ENCODE measurements around the gene EPG5.
"Not testable (repeated sequence)": the region's sequence is repeated elsewhere in the genome, so short reads cannot be mapped to it uniquely, and the experiment has no call there.

EPG5 gene

DNA sequence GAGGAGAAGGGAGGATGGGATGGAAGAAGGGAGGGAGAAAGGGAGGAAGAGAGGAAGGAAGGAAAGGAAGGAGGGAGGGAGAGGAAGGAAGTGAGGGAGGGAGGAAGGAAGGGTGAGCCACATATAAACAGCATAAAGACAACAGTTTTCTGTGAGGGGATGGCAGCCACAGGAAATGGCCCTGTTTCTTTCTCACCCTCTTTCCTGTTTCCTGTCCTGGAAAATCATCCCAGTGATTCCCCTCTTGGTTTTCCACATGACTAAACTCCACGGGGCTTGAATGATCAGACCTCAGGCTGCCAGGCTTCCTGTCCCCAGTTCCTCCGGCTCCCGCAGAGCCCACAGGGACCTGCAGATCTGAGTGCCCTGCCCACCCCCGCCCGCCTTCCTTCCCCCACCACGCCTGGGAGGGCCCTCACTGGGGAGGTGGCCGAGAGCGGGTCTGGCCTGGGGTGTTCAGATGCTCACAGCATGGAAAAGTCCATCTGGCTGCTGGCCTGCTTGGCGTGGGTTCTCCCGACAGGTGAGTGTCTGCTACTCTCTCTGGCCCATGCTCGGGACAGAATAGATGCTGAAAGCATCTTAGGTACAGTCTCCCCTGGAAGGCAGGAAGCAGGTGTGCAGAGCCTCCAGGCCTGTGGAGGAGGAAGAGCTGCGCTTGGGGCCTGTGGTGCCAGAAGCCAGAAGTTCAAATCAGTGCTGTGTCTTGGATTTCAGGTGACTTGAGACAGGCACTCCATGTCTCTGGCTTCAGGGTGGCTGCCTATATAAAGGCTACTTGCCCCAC, 141.7 kb downstream of the EPG5 start, which contains the start of gene SIGLEC15:
Gene SIGLEC15, plus strand, starts transcription at position 418 of the 787 bp plus-strand sequence. Its CDS starts 54 bp downstream, at position 472.
- no peaks in the 10 kb centered on the region for H3K9me3 ChIP-seq (ENCODE audit: control insufficient read depth, low read length)
- no peak within 1 kb of the TSS for H3K27ac ChIP-seq (ENCODE audit: insufficient read depth, low read depth, low read length, poor library complexity, severe bottlenecking)
- WGBS, 2 experiments: 78 to 79% methylated on average over 12 of the region's 12 CpGs
- no peaks in the 10 kb centered on the region for H3K27me3 ChIP-seq (ENCODE audit: control insufficient read depth, insufficient read depth, low read length, poor library complexity, severe bottlenecking)
- peaks cover 9% of the 10 kb centered on the region for H3K4me1 ChIP-seq (ENCODE audit: control insufficient read depth, insufficient read depth, low read length)
- no peak within 1 kb of the TSS for H3K4me3 ChIP-seq (ENCODE audit: insufficient read depth, low read depth, low read length)
- no peaks in the 10 kb centered on the region for H3K36me3 ChIP-seq (ENCODE audit: control insufficient read depth, insufficient read depth, low read length)

DNA sequence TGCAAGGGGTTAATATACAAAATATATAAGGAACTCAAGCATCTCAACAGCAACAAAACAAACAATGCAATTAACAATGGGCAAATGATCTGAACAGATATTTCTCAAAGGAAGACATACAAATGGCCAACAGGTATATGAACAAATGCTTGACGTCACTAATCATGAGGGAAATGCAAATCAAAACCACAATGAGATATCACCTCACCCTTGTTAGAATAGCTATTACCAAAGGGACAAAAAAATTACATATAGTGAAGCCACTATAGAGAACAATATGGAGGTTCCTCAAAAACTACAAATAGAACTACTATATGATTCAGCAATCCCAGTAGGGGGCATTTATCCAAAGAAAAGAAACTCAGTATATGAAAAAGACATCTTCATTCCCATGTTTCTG, 145.4 kb downstream of the EPG5 start:
- no peaks in the 10 kb centered on the region for H3K4me1 ChIP-seq (ENCODE audit: control insufficient read depth, insufficient read depth, low read length)
- H3K27me3 ChIP-seq (ENCODE audit: control insufficient read depth, insufficient read depth, low read length, poor library complexity, severe bottlenecking): no peaks in the 10 kb centered on the region
- H3K9me3 ChIP-seq (ENCODE audit: control insufficient read depth, low read length): no peaks in the 10 kb centered on the region
- H3K36me3 ChIP-seq (ENCODE audit: control insufficient read depth, insufficient read depth, low read length): no peaks in the 10 kb centered on the region
- 82 to 95% methylated on average over 1 of the region's 1 CpG for whole genome bisulfite sequencing, 2 experiments
- no peak overlapping the region for H3K4me3 ChIP-seq (ENCODE audit: insufficient read depth, low read depth, low read length)
- no peak overlapping the region for H3K27ac ChIP-seq (ENCODE audit: insufficient read depth, low read depth, low read length, poor library complexity, severe bottlenecking)

DNA sequence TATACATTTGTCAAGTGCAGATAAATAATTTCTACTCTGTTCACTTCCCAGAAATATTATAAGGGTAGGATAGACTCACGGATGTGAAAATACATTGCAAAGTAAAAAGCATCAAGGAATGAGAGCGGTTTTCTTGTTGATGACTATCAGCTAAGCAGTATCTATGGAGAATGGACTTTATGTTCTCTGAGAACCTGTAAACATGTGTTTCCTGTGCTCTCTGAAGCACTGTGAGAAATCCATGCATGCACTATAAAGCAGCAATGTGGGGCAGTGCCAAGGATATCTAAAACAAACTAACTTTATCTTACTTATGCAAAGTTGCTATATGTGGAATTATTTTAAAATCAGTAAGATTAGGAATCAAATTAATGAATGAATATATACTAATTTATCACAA, 146.1 kb downstream of the EPG5 start:
- Histone ChIP-seq H3K27ac (ENCODE audit: insufficient read depth, low read depth, low read length, poor library complexity, severe bottlenecking) (no peak overlapping the region), H3K4me1 (ENCODE audit: control insufficient read depth, insufficient read depth, low read length) (no peaks in the 10 kb centered on the region), H3K9me3 (ENCODE audit: control insufficient read depth, low read length) (no peaks in the 10 kb centered on the region), H3K27me3 (ENCODE audit: control insufficient read depth, insufficient read depth, low read length, poor library complexity, severe bottlenecking) (no peaks in the 10 kb centered on the region), H3K4me3 (ENCODE audit: insufficient read depth, low read depth, low read length) (no peak overlapping the region), H3K36me3 (ENCODE audit: control insufficient read depth, insufficient read depth, low read length) (no peaks in the 10 kb centered on the region)
- WGBS, 2 experiments: 92 to 97% methylated on average over 2 of the region's 2 CpGs

DNA sequence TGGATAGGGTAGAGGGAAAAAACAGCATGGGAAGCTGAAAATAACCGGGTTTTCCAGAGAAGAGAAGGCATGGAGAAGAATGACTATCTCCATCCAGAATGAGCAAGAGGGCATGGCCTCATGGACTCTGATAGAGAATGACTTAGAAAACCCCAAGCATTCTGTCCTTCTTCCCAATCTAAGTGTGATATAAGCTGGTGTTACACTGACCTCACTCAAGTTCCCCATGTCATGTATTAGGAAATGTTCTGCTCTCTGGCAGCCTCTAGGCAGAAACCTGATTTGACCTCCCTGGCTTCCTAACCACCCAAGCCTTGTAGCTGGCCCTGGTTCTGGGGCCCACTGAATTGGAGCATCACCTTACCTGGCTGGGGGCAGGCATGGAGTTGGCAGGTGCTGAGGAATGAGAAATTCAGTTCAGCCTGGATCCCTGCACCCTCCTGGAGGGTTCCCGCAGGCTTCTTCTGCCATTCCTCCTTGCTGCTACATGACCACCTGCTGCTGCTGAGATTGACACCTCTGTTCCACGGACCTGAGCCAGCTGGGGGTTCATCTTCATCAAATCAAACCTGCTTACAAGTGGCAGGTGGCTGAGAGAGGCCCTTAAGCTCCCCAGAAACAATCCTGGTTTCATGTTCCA, 146.9 kb downstream of the EPG5 start:
- H3K4me3 ChIP-seq (ENCODE audit: insufficient read depth, low read depth, low read length): no peak overlapping the region
- no peaks in the 10 kb centered on the region for H3K9me3 ChIP-seq (ENCODE audit: control insufficient read depth, low read length)
- H3K27me3 ChIP-seq (ENCODE audit: control insufficient read depth, insufficient read depth, low read length, poor library complexity, severe bottlenecking): no peaks in the 10 kb centered on the region
- 60 to 61% methylated on average over 3 of the region's 3 CpGs for WGBS, 2 experiments
- H3K36me3 ChIP-seq (ENCODE audit: control insufficient read depth, insufficient read depth, low read length): no peaks in the 10 kb centered on the region
- H3K27ac ChIP-seq (ENCODE audit: insufficient read depth, low read depth, low read length, poor library complexity, severe bottlenecking): no peak overlapping the region
- no peaks in the 10 kb centered on the region for H3K4me1 ChIP-seq (ENCODE audit: control insufficient read depth, insufficient read depth, low read length)

DNA sequence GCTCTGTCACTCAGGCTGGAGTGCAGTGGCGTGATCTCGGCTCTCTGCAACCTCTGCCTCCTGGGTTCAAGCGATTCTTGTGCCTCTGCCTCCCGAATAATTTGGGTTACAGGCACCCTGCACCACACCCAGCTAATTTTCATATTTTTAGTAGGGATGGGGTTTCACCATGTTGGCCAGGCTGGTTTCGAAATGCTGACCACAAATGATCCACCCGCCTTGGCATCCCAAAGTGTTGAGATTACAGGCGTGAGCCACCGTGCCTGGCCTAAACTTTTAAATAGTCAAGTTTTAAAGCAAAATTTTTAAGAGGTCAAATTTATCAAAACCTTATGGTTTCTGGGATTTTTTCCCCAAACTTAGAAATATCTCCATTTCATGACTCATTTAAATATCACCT, 148.4 kb downstream of the EPG5 start:
- H3K27me3 ChIP-seq (ENCODE audit: control insufficient read depth, insufficient read depth, low read length, poor library complexity, severe bottlenecking); H3K27ac ChIP-seq (ENCODE audit: insufficient read depth, low read depth, low read length, poor library complexity, severe bottlenecking): not testable (repeated sequence)
- WGBS, 2 experiments: 91 to 93% methylated on average over 8 of the region's 8 CpGs

DNA sequence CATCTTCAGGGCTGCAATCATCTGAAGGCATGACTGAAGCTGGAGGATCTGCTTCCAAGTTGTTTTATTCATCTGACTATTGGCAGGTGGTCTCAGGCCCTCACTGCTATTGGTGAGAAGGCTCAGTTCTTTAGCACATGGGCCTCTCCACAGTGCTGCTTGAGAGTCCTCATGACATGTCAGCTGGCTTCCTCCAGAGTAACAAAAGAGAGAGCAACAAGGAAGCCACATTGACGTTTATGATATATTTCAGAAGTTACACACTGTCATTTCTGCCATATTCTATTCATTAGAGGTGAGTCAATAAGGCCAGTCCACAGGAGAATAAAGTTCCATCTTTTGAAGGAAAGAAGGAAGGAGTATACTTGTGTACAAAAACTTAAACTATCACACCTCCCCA, 149.6 kb downstream of the EPG5 start:
- Histone ChIP-seq H3K27me3 (ENCODE audit: control insufficient read depth, insufficient read depth, low read length, poor library complexity, severe bottlenecking) (no peaks in the 10 kb centered on the region), H3K4me1 (ENCODE audit: control insufficient read depth, insufficient read depth, low read length) (no peaks in the 10 kb centered on the region), H3K27ac (ENCODE audit: insufficient read depth, low read depth, low read length, poor library complexity, severe bottlenecking) (no peak overlapping the region), H3K36me3 (ENCODE audit: control insufficient read depth, insufficient read depth, low read length) (no peaks in the 10 kb centered on the region), H3K4me3 (ENCODE audit: insufficient read depth, low read depth, low read length) (no peak overlapping the region), H3K9me3 (ENCODE audit: control insufficient read depth, low read length) (no peaks in the 10 kb centered on the region)
- WGBS, 2 experiments: 82 to 86% methylated on average over 1 of the region's 1 CpG

More for the DNA sequence above, 148.4 kb downstream of the EPG5 start:
- not testable (repeated sequence) for H3K4me3 ChIP-seq (ENCODE audit: insufficient read depth, low read depth, low read length); H3K9me3 ChIP-seq (ENCODE audit: control insufficient read depth, low read length); H3K4me1 ChIP-seq (ENCODE audit: control insufficient read depth, insufficient read depth, low read length); H3K36me3 ChIP-seq (ENCODE audit: control insufficient read depth, insufficient read depth, low read length)

DNA sequence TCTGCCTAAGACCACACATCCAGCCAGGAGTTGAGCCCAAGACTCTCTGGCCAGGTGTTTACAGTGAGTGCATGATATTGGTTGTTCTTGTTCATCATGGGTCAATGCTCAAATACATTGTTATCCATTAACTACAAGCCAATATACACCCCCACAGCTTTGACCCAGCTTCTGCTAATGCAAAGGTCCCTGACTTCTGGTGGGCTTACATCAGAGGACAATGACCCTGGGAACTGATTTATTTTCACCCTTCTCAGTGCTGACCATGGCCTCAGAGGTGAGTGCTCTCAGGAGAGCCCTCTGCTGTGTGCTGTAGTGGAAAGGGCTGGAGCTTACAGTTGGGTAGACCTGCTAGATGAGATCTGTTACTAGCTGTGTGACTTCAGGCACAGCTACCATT, 152.4 kb downstream of the EPG5 start:
- H3K4me3 ChIP-seq (ENCODE audit: insufficient read depth, low read depth, low read length); H3K36me3 ChIP-seq (ENCODE audit: control insufficient read depth, insufficient read depth, low read length); H3K4me1 ChIP-seq (ENCODE audit: control insufficient read depth, insufficient read depth, low read length); H3K27ac ChIP-seq (ENCODE audit: insufficient read depth, low read depth, low read length, poor library complexity, severe bottlenecking); H3K9me3 ChIP-seq (ENCODE audit: control insufficient read depth, low read length); H3K27me3 ChIP-seq (ENCODE audit: control insufficient read depth, insufficient read depth, low read length, poor library complexity, severe bottlenecking): not testable (repeated sequence)

DNA sequence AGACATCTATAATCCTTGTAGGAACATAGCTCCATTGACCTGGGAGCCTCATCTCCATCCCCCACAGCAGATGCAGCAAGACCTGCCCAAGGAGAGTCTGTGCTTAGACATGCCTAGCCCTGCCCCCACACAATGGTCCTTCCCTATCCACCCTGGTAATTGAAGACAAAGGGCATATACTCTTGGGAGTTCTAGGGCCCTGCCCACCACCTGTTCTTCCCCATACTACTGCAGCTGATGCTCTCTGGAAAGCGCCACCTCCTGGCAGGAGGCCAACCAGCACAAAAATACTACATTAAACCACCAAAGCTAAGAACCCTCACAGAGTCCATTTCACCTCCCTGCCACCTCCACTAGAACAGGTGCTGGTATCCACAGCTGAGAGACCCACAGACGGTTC, 160.0 kb downstream of the EPG5 start:
- not testable (repeated sequence) for H3K4me3 ChIP-seq (ENCODE audit: insufficient read depth, low read depth, low read length); H3K36me3 ChIP-seq (ENCODE audit: control insufficient read depth, insufficient read depth, low read length); H3K27me3 ChIP-seq (ENCODE audit: control insufficient read depth, insufficient read depth, low read length, poor library complexity, severe bottlenecking); H3K4me1 ChIP-seq (ENCODE audit: control insufficient read depth, insufficient read depth, low read length); H3K9me3 ChIP-seq (ENCODE audit: control insufficient read depth, low read length); H3K27ac ChIP-seq (ENCODE audit: insufficient read depth, low read depth, low read length, poor library complexity, severe bottlenecking)
- WGBS, 2 experiments: 65 to 66% methylated on average over 2 of the region's 2 CpGs

DNA sequence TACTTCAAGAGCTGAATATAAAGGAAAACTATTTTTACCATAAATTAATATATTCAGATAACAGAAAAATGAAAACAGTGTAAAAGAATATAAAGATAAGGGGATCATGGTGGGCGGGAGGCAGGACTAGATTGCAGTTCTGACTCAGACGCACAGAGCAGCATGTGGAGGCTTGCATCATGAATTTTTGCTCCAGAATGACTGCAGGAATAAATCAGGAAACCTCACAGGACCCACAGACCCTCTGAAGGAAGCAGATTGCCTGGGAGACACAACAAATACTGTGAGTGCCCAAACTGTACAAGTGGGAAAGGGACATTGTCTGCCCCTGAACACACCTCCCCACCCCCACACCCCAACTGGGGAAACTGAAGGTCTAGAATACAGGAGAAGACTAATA, 160.9 kb downstream of the EPG5 start:
- Histone ChIP-seq H3K9me3 (ENCODE audit: control insufficient read depth, low read length) (no peaks in the 10 kb centered on the region), H3K27ac (ENCODE audit: insufficient read depth, low read depth, low read length, poor library complexity, severe bottlenecking) (no peak overlapping the region), H3K4me1 (ENCODE audit: control insufficient read depth, insufficient read depth, low read length) (no peaks in the 10 kb centered on the region), H3K4me3 (ENCODE audit: insufficient read depth, low read depth, low read length) (no peak overlapping the region), H3K27me3 (ENCODE audit: control insufficient read depth, insufficient read depth, low read length, poor library complexity, severe bottlenecking) (no peaks in the 10 kb centered on the region), H3K36me3 (ENCODE audit: control insufficient read depth, insufficient read depth, low read length) (no peaks in the 10 kb centered on the region)
- 92% methylated on average over 2 of the region's 2 CpGs for WGBS, 2 experiments

DNA sequence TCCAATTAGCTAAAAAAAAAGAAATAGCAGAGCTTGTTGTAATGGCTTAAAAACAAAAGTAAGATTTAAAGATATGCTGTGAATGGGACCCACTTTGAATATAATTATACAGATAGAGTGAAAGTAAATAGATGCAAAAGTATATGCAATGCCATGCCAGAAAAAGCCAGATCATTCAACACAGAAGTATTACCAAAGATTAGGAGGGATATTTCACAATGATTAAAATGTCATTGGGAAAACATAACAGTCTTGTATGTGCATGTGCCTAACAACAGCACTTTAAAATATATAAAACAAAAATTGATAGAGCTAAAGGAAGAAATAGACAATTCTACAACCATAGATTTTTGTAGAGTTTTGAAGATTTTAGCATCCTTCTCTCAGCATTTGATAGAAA, 161.6 kb downstream of the EPG5 start:
- no peaks in the 10 kb centered on the region for H3K9me3 ChIP-seq (ENCODE audit: control insufficient read depth, low read length)
- H3K27ac ChIP-seq (ENCODE audit: insufficient read depth, low read depth, low read length, poor library complexity, severe bottlenecking): no peak overlapping the region
- no peaks in the 10 kb centered on the region for H3K36me3 ChIP-seq (ENCODE audit: control insufficient read depth, insufficient read depth, low read length)
- no peaks in the 10 kb centered on the region for H3K4me1 ChIP-seq (ENCODE audit: control insufficient read depth, insufficient read depth, low read length)
- H3K27me3 ChIP-seq (ENCODE audit: control insufficient read depth, insufficient read depth, low read length, poor library complexity, severe bottlenecking): no peaks in the 10 kb centered on the region
- no peak overlapping the region for H3K4me3 ChIP-seq (ENCODE audit: insufficient read depth, low read depth, low read length)

All from ectodermal cell (in vitro differentiated cells).